ENCODE measurements around the gene TMEM205. TPM values are rescaled to one million over a fixed set of nuclear protein-coding genes. Genes with fewer than 3 reads are reported as not detected.
A peak's percentile ranks its signal among the peaks of the same experiment; 100 is the strongest.
"Not testable (repeated sequence)": the region's sequence is repeated elsewhere in the genome, so short reads cannot be mapped to it uniquely, and the experiment has no call there.

Gene TMEM205
- total RNA-seq, 1 donor from 2014 or later = 226 TPM

- H3K4me3 ChIP-seq (ENCODE audit: low read depth, low read length) = no peak overlapping the region
- DNase-seq (ENCODE audit: low read depth) = no peak
- TF ChIP-seq CTCF (conservative IDR thresholded peaks at IDR 0.05; ENCODE audit: low read depth, low read length) = no peak
These were observed 15.1 kb upstream of the TMEM205 start for GRCh38 chr19:11361037-11361770.

- TF ChIP-seq CTCF (conservative IDR thresholded peaks at IDR 0.05; ENCODE audit: low read depth, low read length) = no peak
- no peak overlapping the region for H3K4me3 ChIP-seq (ENCODE audit: low read depth, low read length)
These were observed 13.4 kb upstream of the TMEM205 start for GRCh38 chr19:11359421-11359820.

GRCh38 chr19:11356676-11357550, 10.8 kb upstream of the TMEM205 start:
- no peak for TF ChIP-seq CTCF (conservative IDR thresholded peaks at IDR 0.05; ENCODE audit: low read depth, low read length)
- no peak for DNase-seq (ENCODE audit: low read depth)
- H3K4me3 ChIP-seq (ENCODE audit: low read depth, low read length) = no peak overlapping the region

More at GRCh38 chr19:11359421-11359820, 13.4 kb upstream of the TMEM205 start:
- DNase-seq (ENCODE audit: low read depth) = no peak

GRCh38 chr19:11356074-11356397, 10.0 kb upstream of the TMEM205 start:
- H3K4me3 ChIP-seq (ENCODE audit: low read depth, low read length) = peak overlapping the region; percentile 65
- DNase-seq (ENCODE audit: low read depth) = no peak

GRCh38 chr19:11355160-11356073, 9.3 kb upstream of the TMEM205 start, which contains the start of gene PLPPR2:
Gene PLPPR2, plus strand, starts transcription at chr19:11355432. Its CDS starts 2,242 bp downstream, at chr19:11357674.
- no peak for TF ChIP-seq CTCF (conservative IDR thresholded peaks at IDR 0.05; ENCODE audit: low read depth, low read length)
- DNase-seq (ENCODE audit: low read depth) = no peak
- peak within 1 kb of the TSS; percentile 65 for H3K4me3 ChIP-seq (ENCODE audit: low read depth, low read length)

More at GRCh38 chr19:11356074-11356397, 10.0 kb upstream of the TMEM205 start:
- TF ChIP-seq CTCF (conservative IDR thresholded peaks at IDR 0.05; ENCODE audit: low read depth, low read length) = no peak

GRCh38 chr19:11354102-11354501, 8.0 kb upstream of the TMEM205 start:
- not testable (repeated sequence) for DNase-seq (ENCODE audit: low read depth); H3K4me3 ChIP-seq (ENCODE audit: low read depth, low read length)

All from epithelial cell of proximal tubule (primary cell).